Fibroblast of villous mesenchyme (primary cell): ENCODE data around the gene LRP5. TPM values are rescaled to one million over a fixed set of nuclear protein-coding genes. Genes with fewer than 3 reads are reported as not detected.
A peak's percentile ranks its signal among the peaks of the same experiment; 100 is the strongest.

ENCODE experiments used
- DNase-seq: peaks from one replicate; pipeline ENCODE4 v3.0.0-alpha.2; 2010; ENCODE audit warnings: low read depth
- H3K4me3 ChIP-seq: 2 replicates; pipeline ENCODE4 v1.5.1; 2011; ENCODE audit warnings: low read depth, mild to moderate bottlenecking, low read length
- total RNA-seq: library from RNA; depleted of rRNA; stranded (reverse); fragments of >200 nt; gene quantifications from 2 replicates; pipeline ENCODE4 v1.2.3, GENCODE V29; 2012
- TF ChIP-seq, protein P1 (sequence below): IDR thresholded peaks from 2 replicates; pipeline ENCODE4 v1.5.1; 2012; ENCODE audit warnings: low read depth, mild to moderate bottlenecking, low read length; ENCODE audit not compliant: insufficient read depth

LRP5 gene
- total RNA-seq, 1 donor: 31.5 TPM

- TF ChIP-seq, protein P1, sequence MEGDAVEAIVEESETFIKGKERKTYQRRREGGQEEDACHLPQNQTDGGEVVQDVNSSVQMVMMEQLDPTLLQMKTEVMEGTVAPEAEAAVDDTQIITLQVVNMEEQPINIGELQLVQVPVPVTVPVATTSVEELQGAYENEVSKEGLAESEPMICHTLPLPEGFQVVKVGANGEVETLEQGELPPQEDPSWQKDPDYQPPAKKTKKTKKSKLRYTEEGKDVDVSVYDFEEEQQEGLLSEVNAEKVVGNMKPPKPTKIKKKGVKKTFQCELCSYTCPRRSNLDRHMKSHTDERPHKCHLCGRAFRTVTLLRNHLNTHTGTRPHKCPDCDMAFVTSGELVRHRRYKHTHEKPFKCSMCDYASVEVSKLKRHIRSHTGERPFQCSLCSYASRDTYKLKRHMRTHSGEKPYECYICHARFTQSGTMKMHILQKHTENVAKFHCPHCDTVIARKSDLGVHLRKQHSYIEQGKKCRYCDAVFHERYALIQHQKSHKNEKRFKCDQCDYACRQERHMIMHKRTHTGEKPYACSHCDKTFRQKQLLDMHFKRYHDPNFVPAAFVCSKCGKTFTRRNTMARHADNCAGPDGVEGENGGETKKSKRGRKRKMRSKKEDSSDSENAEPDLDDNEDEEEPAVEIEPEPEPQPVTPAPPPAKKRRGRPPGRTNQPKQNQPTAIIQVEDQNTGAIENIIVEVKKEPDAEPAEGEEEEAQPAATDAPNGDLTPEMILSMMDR: no peak
- no peak for DNase-seq
- H3K4me3 ChIP-seq: no peak overlapping the region
These were observed 40.7 kb downstream of the LRP5 start for GRCh38 chr11:68353118-68353517.

DNA sequence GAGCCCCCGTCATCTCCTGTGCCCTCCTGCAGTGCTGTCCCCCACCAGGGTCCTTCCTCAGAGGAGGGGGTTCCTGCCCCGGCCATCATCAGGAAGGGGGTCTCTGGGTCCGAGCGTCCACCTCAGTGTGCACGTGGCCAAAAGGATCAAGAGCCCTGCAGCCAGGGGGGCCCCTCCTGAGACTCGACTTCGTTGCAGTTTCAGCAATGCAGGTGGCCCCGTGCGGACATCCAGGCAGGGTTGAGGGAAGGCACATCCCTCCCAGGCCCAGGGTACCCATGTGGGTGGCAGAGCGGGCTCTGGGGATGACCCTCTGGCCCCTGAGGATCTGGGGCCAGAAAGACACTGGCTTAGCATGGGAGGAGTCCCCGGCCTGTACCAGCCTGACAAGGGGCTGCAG is 41.3 kb downstream of the LRP5 start:
- TF ChIP-seq, protein P1: no peak
- H3K4me3 ChIP-seq: no peak overlapping the region
- no peak for DNase-seq

DNA sequence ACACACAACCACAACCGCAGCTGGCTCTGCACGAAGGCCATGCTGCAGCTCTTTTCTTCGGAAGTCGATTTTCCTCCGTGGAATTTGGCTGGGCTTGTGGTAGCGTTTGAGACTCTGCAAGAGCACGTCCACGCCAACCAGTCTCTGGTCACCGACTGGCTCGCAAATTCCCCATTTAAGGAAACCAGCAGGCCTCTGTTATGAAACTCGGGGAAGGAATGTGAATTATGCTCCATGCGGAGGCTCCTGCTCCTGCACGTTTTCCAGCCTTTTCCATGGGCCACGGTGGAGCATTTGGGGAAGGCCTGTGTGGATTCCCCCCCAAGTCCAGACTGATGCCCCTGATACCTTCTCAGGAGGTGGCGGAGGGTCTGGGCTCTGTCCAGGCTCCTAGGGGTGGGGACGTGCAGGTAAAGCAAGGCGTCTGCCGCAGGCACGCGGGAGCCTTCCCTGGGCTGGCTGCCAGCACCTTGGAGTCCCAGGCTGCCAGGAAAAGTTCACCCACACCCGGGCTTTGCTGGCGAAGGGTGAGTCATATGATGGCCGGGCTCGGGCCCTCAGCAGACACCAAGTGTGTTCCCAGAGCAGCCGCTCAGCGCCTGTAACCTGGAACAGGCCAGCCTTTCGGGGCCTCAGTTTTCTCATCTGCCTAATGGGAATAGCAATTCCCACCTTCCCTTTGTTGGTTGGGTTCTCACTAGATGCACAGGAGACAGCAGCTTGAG is 41.9 kb downstream of the LRP5 start:
- DNase-seq: peak; percentile 95
- TF ChIP-seq, protein P1: no peak
- H3K4me3 ChIP-seq: peak overlapping the region; percentile 18

GRCh38 chr11:68355471-68355870 is 43.1 kb downstream of the LRP5 start:
- H3K4me3 ChIP-seq: no peak overlapping the region
- DNase-seq: no peak
- TF ChIP-seq, protein P1: no peak

- TF ChIP-seq, protein P1: no peak
- H3K4me3 ChIP-seq: no peak overlapping the region
- no peak for DNase-seq
These were observed 45.2 kb downstream of the LRP5 start for GRCh38 chr11:68357568-68357967.

DNA sequence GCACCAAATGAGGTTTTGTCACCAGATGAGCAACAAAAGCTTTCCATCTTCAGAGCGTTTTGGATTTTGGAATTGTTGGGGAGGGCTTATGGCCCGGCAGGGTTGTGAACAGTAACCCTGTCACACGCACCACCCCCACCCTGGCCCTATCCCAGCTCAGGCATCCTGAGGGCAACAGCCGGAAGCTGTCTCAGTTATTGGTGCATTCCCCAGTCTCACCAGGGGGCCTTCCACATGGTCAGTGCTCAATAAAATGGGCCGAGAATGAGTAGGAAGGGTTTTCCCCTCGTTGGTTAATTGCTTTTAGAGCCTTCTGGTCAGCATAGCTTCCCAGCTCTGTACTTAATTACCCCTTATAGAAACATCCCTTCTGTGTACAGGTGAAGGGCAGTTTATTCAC is 46.0 kb downstream of the LRP5 start:
- peak; percentile 26 for DNase-seq
- TF ChIP-seq, protein P1: no peak
- H3K4me3 ChIP-seq: no peak overlapping the region

- DNase-seq: no peak
- H3K4me3 ChIP-seq: no peak overlapping the region
- TF ChIP-seq, protein P1: no peak
These were observed 49.3 kb downstream of the LRP5 start for GRCh38 chr11:68361702-68362101.
